HEK293T (cell line): ENCODE measurements around the gene TSC2.

ENCODE experiments used
- FOXA1 ChIP-seq: fragments of 450-650 bp; IDR thresholded peaks from 2 replicates; pipeline ENCODE4 v1.6.1; 2016; ENCODE audit warnings: mild to moderate bottlenecking
- FOXK2 ChIP-seq: fragments of 450-650 bp; IDR thresholded peaks from 2 replicates; pipeline ENCODE4 v1.6.1; 2016; ENCODE audit warnings: mild to moderate bottlenecking
- FOXM1 ChIP-seq: fragments of 450-650 bp; IDR thresholded peaks from 2 replicates; pipeline ENCODE4 v1.6.1; 2017; ENCODE audit warnings: mild to moderate bottlenecking, borderline replicate concordance
- L3MBTL2 ChIP-seq: fragments of 450-650 bp; conservative IDR thresholded peaks from 2 replicates; pipeline ENCODE4 v1.6.1; 2016; ENCODE audit warnings: mild to moderate bottlenecking
- SP1 ChIP-seq: fragments of 450-650 bp; IDR thresholded peaks from 2 replicates; pipeline ENCODE4 v1.6.1; 2017
- SUZ12 ChIP-seq: fragments of 450-650 bp; IDR thresholded peaks from 2 replicates; pipeline ENCODE4 v1.6.1; 2016; ENCODE audit warnings: mild to moderate bottlenecking
- ZNF384 ChIP-seq: fragments of 450-650 bp; IDR thresholded peaks from 2 replicates; pipeline ENCODE4 v1.6.1; 2016

DNA sequence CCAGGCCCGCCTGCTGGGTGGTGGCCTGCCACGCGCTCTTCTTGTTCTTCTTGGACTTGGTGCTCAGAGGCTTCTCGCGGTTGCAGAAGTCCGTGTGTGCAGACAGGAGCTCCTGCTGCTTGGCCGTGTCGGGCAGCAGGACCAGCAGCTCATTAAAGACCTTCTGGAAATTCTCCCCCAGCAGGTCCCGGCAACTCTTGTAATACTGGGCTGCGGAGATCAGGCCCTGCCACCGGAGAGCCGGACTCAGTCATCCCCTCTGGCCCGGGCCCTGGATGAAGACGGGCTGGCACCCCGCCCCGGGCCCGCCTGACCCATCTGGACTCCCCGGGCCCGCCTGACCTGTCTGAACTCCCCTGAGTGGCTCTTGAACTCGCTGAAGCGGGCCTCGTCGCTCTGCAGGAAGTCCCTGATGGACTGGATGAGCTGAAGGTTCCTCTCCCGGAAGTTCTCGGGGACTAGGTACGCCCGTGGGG lies 49.4 kb upstream of the TSC2 start:
- no peak for TF ChIP-seq FOXK2
- TF ChIP-seq ZNF384 = no peak
- no peak for TF ChIP-seq FOXA1
- TF ChIP-seq SP1 = no peak
- no peak for TF ChIP-seq FOXM1
- TF ChIP-seq L3MBTL2 = no peak
- no peak for TF ChIP-seq SUZ12
